Heart left ventricle (tissue), 13 donors: ENCODE results near the gene GAGE1.
"Not testable (repeated sequence)": the region's sequence is repeated elsewhere in the genome, so short reads cannot be mapped to it uniquely, and the experiment has no call there.

Experiments
- CTCF ChIP-seq, 12 donors: fragments of 200-600 bp; sonication (generic) in 4 of 12; IDR thresholded peaks; one replicate each; pipeline versions ENCODE4 v1.5.0 to v1.8.0; 2018 to 2022; ENCODE audit warnings: antibody characterized with exemption in 12 of 12, mild to moderate bottlenecking in 5 of 12
- POLR2A ChIP-seq, 2 donors: fragments of 450-650 bp; IDR thresholded peaks; one replicate each; pipeline ENCODE4 v1.6.1; 2017; ENCODE audit warnings: antibody characterized with exemption in 2 of 2, mild to moderate bottlenecking in 2 of 2, moderate library complexity in 2 of 2
- donor health status: ischemic (EF 13 %, LVEDD 7.1; RV severe dilation, severe dysfunction).
- donor health status: DM: no; HTN: yes; CAD: no.
- donor health status: DM: no; HTN: no; CAD: no.
- donor health status: ischemic (EF 25% LVEDD 6.9; RV normal size, moderate dysfunction).
- donor health status: ischemic (EF 25% LVEDD 5.7; RV mildly dilated, moderate dysfunction).
- donor health status: ischemic (EF 35%, LVEDD 5.7; RV mildly dilated, moderate dysfunction).
- donor health status: nonischemic (EF 11% LVEDD 7.7; RV severe dilation, severe dysfunction).
- donor health status: DM: yes; HTN: yes; CAD: no.
- donor health status: PGD.
- donor health status: ischemic (EF 29% LVEDD 5.4; RV normal size, mild dysfunction).
- donor health status: nonischemic (EF 23%, LVEDD 6.1; RV moderate dilation, normal function).

DNA sequence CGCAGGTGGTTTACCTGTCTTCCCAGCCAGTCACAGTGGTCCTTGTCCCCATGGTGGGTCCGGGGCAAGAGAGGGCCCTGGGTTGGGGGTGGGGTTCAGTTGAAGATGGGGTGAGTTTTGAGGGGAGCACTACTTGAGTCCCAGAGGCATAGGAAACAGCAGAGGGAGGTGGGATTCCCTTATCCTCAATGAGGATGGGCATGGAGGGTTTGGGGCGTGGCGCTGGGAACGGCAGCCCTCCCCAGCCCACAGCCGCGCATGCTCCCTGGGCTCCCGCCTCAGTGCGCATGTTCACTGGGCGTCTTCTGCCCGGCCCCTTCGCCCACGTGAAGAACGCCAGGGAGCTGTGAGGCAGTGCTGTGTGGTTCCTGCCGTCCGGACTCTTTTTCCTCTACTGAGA, 9.6 kb upstream of the GAGE1 start, which contains the start of gene GAGE2A:
- not testable (repeated sequence) for TF ChIP-seq CTCF, POLR2A (IDR thresholded peaks at IDR 0.05)
